GM19397 (cell line): ENCODE measurements around the gene CDK10.

Experiments used
- ATAC-seq: cut with Tn5 transposase; IDR thresholded peaks from one replicate; pipeline ENCODE4 v1.9.1; 2021; ENCODE audit warnings: mild to moderate bottlenecking, moderate library complexity; ENCODE audit not compliant: unreplicated experiment

Gene CDK10

GRCh38 chr16:89732142-89732917 lies 45.8 kb downstream of the CDK10 start:
- no peak for ATAC-seq

- ATAC-seq: no peak
These were observed 46.4 kb downstream of the CDK10 start for GRCh38 chr16:89732918-89733242.

- no peak for ATAC-seq
These were observed 46.8 kb downstream of the CDK10 start for GRCh38 chr16:89733322-89733721.

GRCh38 chr16:89733792-89734191 lies 47.3 kb downstream of the CDK10 start:
- ATAC-seq: no peak

GRCh38 chr16:89736554-89736953 lies 50.1 kb downstream of the CDK10 start:
- ATAC-seq: no peak

GRCh38 chr16:89737341-89738071 lies 51.0 kb downstream of the CDK10 start:
- ATAC-seq: no peak

- no peak for ATAC-seq
These were observed 51.5 kb downstream of the CDK10 start for GRCh38 chr16:89738072-89738377.

- no peak for ATAC-seq
These were observed 52.2 kb downstream of the CDK10 start for GRCh38 chr16:89738538-89739317.

GRCh38 chr16:89739383-89739782 lies 52.9 kb downstream of the CDK10 start:
- no peak for ATAC-seq

GRCh38 chr16:89741342-89742014 lies 55.0 kb downstream of the CDK10 start:
- ATAC-seq: no peak

- ATAC-seq: no peak
These were observed 56.5 kb downstream of the CDK10 start for GRCh38 chr16:89742948-89743347.

GRCh38 chr16:89744813-89745212 lies 58.3 kb downstream of the CDK10 start:
- ATAC-seq: no peak
